ENCODE results near the gene UBE2I. TPM values are rescaled to one million over a fixed set of nuclear protein-coding genes. Genes with fewer than 3 reads are reported as not detected.

UBE2I gene
- total RNA-seq, 3 donors from 2014 or later = 52.5 to 67.8 (median 62.2) TPM

DNA sequence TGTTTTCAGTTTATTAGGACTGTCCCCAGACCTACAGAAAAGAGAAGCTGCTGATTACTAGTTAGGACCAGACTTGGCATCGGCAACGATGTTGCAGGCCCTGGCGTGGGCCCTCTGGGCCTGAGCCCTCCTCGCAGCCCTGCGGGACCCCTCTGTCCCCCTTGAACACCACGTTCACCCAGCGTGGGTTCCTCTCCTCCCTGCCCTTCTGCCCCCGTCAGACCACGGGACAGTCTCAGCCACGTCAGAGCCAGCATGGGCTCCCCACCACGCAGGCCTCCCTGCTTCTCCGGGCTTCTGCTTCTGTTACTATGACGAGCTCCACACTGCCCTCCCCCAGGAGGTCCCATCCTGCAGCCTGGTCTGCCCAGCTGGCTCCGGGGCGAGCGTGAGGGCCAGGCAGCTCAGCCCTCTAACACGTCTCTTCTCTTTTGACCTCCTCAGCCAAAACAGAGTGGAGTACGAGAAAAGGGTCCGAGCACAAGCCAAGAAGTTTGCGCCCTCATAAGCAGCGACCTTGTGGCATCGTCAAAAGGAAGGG lies 14.9 kb downstream of the UBE2I start:
- TF ChIP-seq POLR2AphosphoS5 (IDR thresholded peaks at IDR 0.05) (no peak), POLR2A (IDR thresholded peaks at IDR 0.05) (no peak)
- TF ChIP-seq, protein P1, sequence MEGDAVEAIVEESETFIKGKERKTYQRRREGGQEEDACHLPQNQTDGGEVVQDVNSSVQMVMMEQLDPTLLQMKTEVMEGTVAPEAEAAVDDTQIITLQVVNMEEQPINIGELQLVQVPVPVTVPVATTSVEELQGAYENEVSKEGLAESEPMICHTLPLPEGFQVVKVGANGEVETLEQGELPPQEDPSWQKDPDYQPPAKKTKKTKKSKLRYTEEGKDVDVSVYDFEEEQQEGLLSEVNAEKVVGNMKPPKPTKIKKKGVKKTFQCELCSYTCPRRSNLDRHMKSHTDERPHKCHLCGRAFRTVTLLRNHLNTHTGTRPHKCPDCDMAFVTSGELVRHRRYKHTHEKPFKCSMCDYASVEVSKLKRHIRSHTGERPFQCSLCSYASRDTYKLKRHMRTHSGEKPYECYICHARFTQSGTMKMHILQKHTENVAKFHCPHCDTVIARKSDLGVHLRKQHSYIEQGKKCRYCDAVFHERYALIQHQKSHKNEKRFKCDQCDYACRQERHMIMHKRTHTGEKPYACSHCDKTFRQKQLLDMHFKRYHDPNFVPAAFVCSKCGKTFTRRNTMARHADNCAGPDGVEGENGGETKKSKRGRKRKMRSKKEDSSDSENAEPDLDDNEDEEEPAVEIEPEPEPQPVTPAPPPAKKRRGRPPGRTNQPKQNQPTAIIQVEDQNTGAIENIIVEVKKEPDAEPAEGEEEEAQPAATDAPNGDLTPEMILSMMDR (IDR thresholded peaks at IDR 0.05) = no peak
- intact Hi-C loops (cut with DNase I; ENCODE audit: low total_unique reads) = no loop called here
- peaks cover 14% of the 10 kb centered on the region for H3K36me3 ChIP-seq

GRCh38 chr16:1325261-1325660 lies 15.8 kb downstream of the UBE2I start:
- intact Hi-C loops (cut with DNase I; ENCODE audit: low total_unique reads) = no loop called here
- Histone ChIP-seq H3K9me3 (peaks cover 0 to 3% of the 10 kb centered on the region in 2 donors), H3K27ac (no peak overlapping the region), H3K36me3 (peaks cover 13% of the 10 kb centered on the region), H3K4me3 (no peak overlapping the region), H3K27me3 (no peaks in the 10 kb centered on the region), H3K4me1 (peaks cover 7 to 10% of the 10 kb centered on the region in 2 donors)
- TF ChIP-seq, protein P1 (IDR thresholded peaks at IDR 0.05) = no peak
- no peak for TF ChIP-seq POLR2A (IDR thresholded peaks at IDR 0.05)
- no peak for TF ChIP-seq POLR2AphosphoS5 (IDR thresholded peaks at IDR 0.05)
- DNase-seq (ENCODE audit: low spot score in 2 of 2) = no peak

More for the DNA sequence above, 14.9 kb downstream of the UBE2I start:
- H3K4me1 ChIP-seq = peaks cover 7 to 10% of the 10 kb centered on the region in 2 donors
- no peaks in the 10 kb centered on the region for H3K27me3 ChIP-seq
- no peak overlapping the region for H3K4me3 ChIP-seq
- DNase-seq (ENCODE audit: low spot score in 2 of 2) = no peak
- H3K9me3 ChIP-seq = no peaks in the 10 kb centered on the region
- H3K27ac ChIP-seq = peak overlapping the region; percentile 19 to 59

DNA sequence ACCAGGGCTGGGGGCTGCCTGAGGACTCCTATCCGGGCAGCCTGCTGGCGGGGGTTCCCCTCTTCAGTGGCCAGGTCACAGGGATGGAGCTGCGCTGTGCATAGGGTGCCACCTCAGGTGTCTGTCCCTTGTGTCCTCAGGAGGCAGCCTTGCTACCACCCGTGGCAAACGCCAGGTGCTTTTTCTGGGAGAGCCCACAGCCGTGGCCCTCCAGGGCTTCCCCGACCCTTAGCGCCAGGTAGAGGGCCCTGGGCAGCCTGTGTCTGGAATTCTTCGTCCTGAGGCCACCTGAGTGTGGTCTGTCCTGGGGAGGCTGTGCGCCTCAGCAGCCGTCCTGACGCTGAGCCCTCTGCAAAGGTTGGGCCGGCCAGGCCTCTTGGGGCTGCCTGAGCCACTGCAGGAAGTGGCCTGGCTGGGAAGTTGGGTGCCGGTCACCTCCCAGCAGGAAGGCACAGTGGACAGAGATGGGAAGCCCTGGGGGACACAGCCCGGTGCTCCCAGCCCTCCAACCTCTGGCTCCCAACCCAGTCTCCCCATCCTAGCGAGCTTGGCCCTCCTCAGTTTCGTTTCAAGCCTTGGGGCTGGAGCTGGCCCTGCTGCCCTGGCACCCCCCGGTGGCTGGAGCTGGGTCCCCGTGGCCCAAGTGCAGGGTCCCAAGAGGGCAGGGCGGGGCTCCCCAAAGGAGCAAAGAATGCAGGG lies 16.4 kb downstream of the UBE2I start:
- H3K4me3 ChIP-seq = no peak overlapping the region
- intact Hi-C loops (cut with DNase I; ENCODE audit: low total_unique reads) = no loop called here
- TF ChIP-seq, protein P1 (IDR thresholded peaks at IDR 0.05) = no peak
- TF ChIP-seq POLR2AphosphoS5 (IDR thresholded peaks at IDR 0.05) = no peak
- TF ChIP-seq POLR2A (IDR thresholded peaks at IDR 0.05) = no peak
- no peak for DNase-seq (ENCODE audit: low spot score in 2 of 2)
- no peaks in the 10 kb centered on the region for H3K27me3 ChIP-seq
- no peak overlapping the region for H3K27ac ChIP-seq
- peaks cover 7% of the 10 kb centered on the region for H3K36me3 ChIP-seq
- H3K4me1 ChIP-seq = peaks cover 7 to 10% of the 10 kb centered on the region in 2 donors
- peaks cover 0 to 8% of the 10 kb centered on the region in 2 donors for H3K9me3 ChIP-seq

- TF ChIP-seq, protein P1 (IDR thresholded peaks at IDR 0.05) = no peak
- TF ChIP-seq POLR2A (IDR thresholded peaks at IDR 0.05) (no peak), POLR2AphosphoS5 (IDR thresholded peaks at IDR 0.05) (no peak)
- no peak for DNase-seq (ENCODE audit: low spot score in 2 of 2)
- H3K4me3 ChIP-seq = no peak overlapping the region
- H3K4me1 ChIP-seq = peaks cover 9 to 10% of the 10 kb centered on the region in 2 donors
- intact Hi-C loops (cut with DNase I; ENCODE audit: low total_unique reads) = no loop called here
- no peak overlapping the region for H3K27ac ChIP-seq
- peaks cover 6% of the 10 kb centered on the region for H3K36me3 ChIP-seq
- H3K9me3 ChIP-seq = peaks cover 0 to 8% of the 10 kb centered on the region in 2 donors
- H3K27me3 ChIP-seq = no peaks in the 10 kb centered on the region
Observed at GRCh38 chr16:1326391-1326790, 17.0 kb downstream of the UBE2I start.

GRCh38 chr16:1326946-1327618 lies 17.6 kb downstream of the UBE2I start:
- TF ChIP-seq, protein P1 (IDR thresholded peaks at IDR 0.05) = no peak
- TF ChIP-seq POLR2AphosphoS5 (IDR thresholded peaks at IDR 0.05) (no peak), POLR2A (IDR thresholded peaks at IDR 0.05) (no peak)
- Histone ChIP-seq H3K27me3 (no peaks in the 10 kb centered on the region), H3K4me3 (no peak overlapping the region), H3K27ac (no peak overlapping the region), H3K9me3 (peaks cover 0 to 8% of the 10 kb centered on the region in 2 donors), H3K4me1 (peaks cover 15 to 16% of the 10 kb centered on the region in 2 donors), H3K36me3 (peaks cover 6% of the 10 kb centered on the region)
- intact Hi-C loops (cut with DNase I; ENCODE audit: low total_unique reads) = no loop called here
- no peak for DNase-seq (ENCODE audit: low spot score in 2 of 2)
